Caco-2 (cell line): ENCODE data around the gene MRPL24. TPM values are rescaled to one million over a fixed set of nuclear protein-coding genes. Genes with fewer than 3 reads are reported as not detected.

Experiments used
- BruUV-seq: library from RNA; stranded (reverse); fragments of 400-500 nt; replicated peaks from 2 replicates; lab custom pipeline; 2021; lab: Mats Ljungman, UMichigan
- CTCF ChIA-PET: fragments of 300-600 bp; sonication (Branson Sonifier 250); formaldehyde crosslinking; loops from one replicate; lab custom pipeline; 2022; ENCODE audit warnings: antibody characterized with exemption; lab: Charles Lee
- POLR2A ChIA-PET: fragments of 300-600 bp; sonication (Branson Sonifier 250); formaldehyde crosslinking; loops from one replicate; lab custom pipeline; 2022; ENCODE audit warnings: antibody characterized with exemption; lab: Charles Lee
- DNase-seq, 2 experiments: peaks; one replicate each; pipeline versions ENCODE4 v3.0.0 to v3.0.0-alpha.2; 2020 to 2022
- H3K27me3 ChIP-seq: replicated peaks from 2 replicates; pipeline ENCODE4 v1.6.0; 2011; ENCODE audit warnings: low read length; ENCODE audit not compliant: control insufficient read depth, insufficient read depth
- H3K36me3 ChIP-seq: 2 replicates; pipeline ENCODE4 v1.5.1; 2011; ENCODE audit warnings: low read length; ENCODE audit not compliant: control insufficient read depth, insufficient read depth
- H3K4me1 ChIP-seq: fragments of 250-450 bp; sonication (Bioruptor Pico); 2 replicates; pipeline ENCODE4 v1.5.1; 2020; ENCODE audit warnings: mild to moderate bottlenecking
- H3K4me3 ChIP-seq: 2 replicates; pipeline ENCODE4 v1.5.1; 2011; ENCODE audit warnings: low read depth, mild to moderate bottlenecking, control low read depth, low read length
- H3K9me3 ChIP-seq: fragments of 250-450 bp; sonication (Bioruptor Pico); 2 replicates; pipeline ENCODE4 v1.5.1; 2020; ENCODE audit warnings: mild to moderate bottlenecking, moderate library complexity
- H3K27ac Mint-ChIP-seq: one replicate; pipeline ENCODE4 v1.8.0; 2022; ENCODE audit warnings: mixed read lengths; ENCODE audit not compliant: unreplicated experiment
- H3K27me3 Mint-ChIP-seq: one replicate; pipeline ENCODE4 v1.8.0; 2022; ENCODE audit warnings: mixed read lengths; ENCODE audit not compliant: insufficient read depth, unreplicated experiment
- H3K36me3 Mint-ChIP-seq: one replicate; pipeline ENCODE4 v1.8.0; 2022; ENCODE audit warnings: mild to moderate bottlenecking, mixed read lengths; ENCODE audit not compliant: insufficient read depth, unreplicated experiment
- H3K4me1 Mint-ChIP-seq: one replicate; pipeline ENCODE4 v1.8.0; 2022; ENCODE audit warnings: low read depth, mixed read lengths; ENCODE audit not compliant: unreplicated experiment
- H3K4me3 Mint-ChIP-seq: one replicate; pipeline ENCODE4 v1.8.0; 2022; ENCODE audit warnings: mild to moderate bottlenecking, moderate library complexity, mixed read lengths; ENCODE audit not compliant: unreplicated experiment
- H3K9me3 Mint-ChIP-seq: one replicate; pipeline ENCODE4 v1.8.0; 2022; ENCODE audit warnings: mixed read lengths; ENCODE audit not compliant: unreplicated experiment
- CTCF ChIP-seq, 2 experiments: fragments of 200-600 bp in 1 of 2; IDR thresholded peaks; 1 replicate in 1 of 2; 2 replicates in 1 of 2; pipeline versions ENCODE4 v1.5.1 to v1.8.0; 2011 to 2022; ENCODE audit warnings: antibody characterized with exemption in 1 of 2, control low read depth in 1 of 2, inconsistent platforms in 1 of 2, low read depth in 1 of 2, low read length in 1 of 2, mild to moderate bottlenecking in 1 of 2, moderate library complexity in 1 of 2; ENCODE audit not compliant: insufficient read depth in 1 of 2, severe bottlenecking in 1 of 2, unreplicated experiment in 1 of 2
- intact Hi-C: fragments of 100-400 bp; cut with micrococcal nuclease; formaldehyde crosslinking; loops from one replicate; pipeline ENCODE4 v1.10.0; 2022; ENCODE audit not compliant: unreplicated experiment
- total RNA-seq: library from RNA; stranded (reverse); gene quantifications from 2 replicates; pipeline ENCODE4 v1.2.3, GENCODE V29; 2022

Gene MRPL24
- total RNA-seq, 1 experiment from 2014 or later, result 52.6 TPM

- Histone ChIP-seq H3K36me3 (peaks cover 9% of the 10 kb centered on the region), H3K27me3 (no peaks in the 10 kb centered on the region), H3K4me3 (peak overlapping the region; percentile 62), H3K9me3 (no peaks in the 10 kb centered on the region), H3K4me1 (peaks cover 11% of the 10 kb centered on the region)
- Mint-ChIP-seq H3K36me3 (peaks cover 59% of the 10 kb centered on the region), H3K27me3 (no peaks in the 10 kb centered on the region), H3K27ac (peak overlapping the region; percentile 98), H3K4me1 (peaks cover 20% of the 10 kb centered on the region), H3K9me3 (no peaks in the 10 kb centered on the region), H3K4me3 (peak overlapping the region; percentile 100)
- ChIA-PET POLR2A (interaction anchor here (0.7 to 2.6 kb wide), 5 partner anchors 8 to 27 kb away, joined by 3 to 108 read pairs (median 26); partner anchors contain the start of genes HDGF, ISG20L2, METTL25B and PRCC), CTCF (interaction anchor here (1.2 to 2.2 kb wide), 6 partner anchors 11 to 188 kb away, joined by 3 to 32 read pairs (median 12); partner anchors contain the start of genes HDGF, ISG20L2 and METTL25B)
- TSS peak; percentile 5 for BruUV-seq
- intact Hi-C loops, result no loop called here
- TF ChIP-seq CTCF (IDR thresholded peaks at IDR 0.05; ENCODE audit: insufficient read depth in 1 of 2, low read depth in 1 of 2, low read length in 1 of 2, severe bottlenecking in 1 of 2, unreplicated experiment in 1 of 2), result no peak
- DNase-seq, result no peak
These were observed 599 bp downstream of the MRPL24 start for GRCh38 chr1:156740237-156740740.

GRCh38 chr1:156738916-156739315 is 2.0 kb downstream of the MRPL24 start:
- no peaks in the 10 kb centered on the region for H3K27me3 Mint-ChIP-seq
- no peak for DNase-seq
- peak overlapping the region; percentile 53 for H3K27ac Mint-ChIP-seq
- Histone ChIP-seq H3K9me3 (no peaks in the 10 kb centered on the region), H3K27me3 (no peaks in the 10 kb centered on the region), H3K4me3 (no peak overlapping the region), H3K4me1 (peaks cover 11% of the 10 kb centered on the region), H3K36me3 (peaks cover 5% of the 10 kb centered on the region)
- peaks cover 45% of the 10 kb centered on the region for H3K36me3 Mint-ChIP-seq
- no peak for TF ChIP-seq CTCF (IDR thresholded peaks at IDR 0.05; ENCODE audit: insufficient read depth in 1 of 2, low read depth in 1 of 2, low read length in 1 of 2, severe bottlenecking in 1 of 2, unreplicated experiment in 1 of 2)
- intact Hi-C loops, result no loop called here
- no TSS peak for BruUV-seq
- ChIA-PET POLR2A (interaction anchor here (1.0 kb wide), 1 partner anchor 11 kb away, joined by 4 read pairs; the partner anchor contains the start of genes ISG20L2 and METTL25B), CTCF (no interaction called here)
- no peak overlapping the region for H3K4me3 Mint-ChIP-seq
- H3K4me1 Mint-ChIP-seq, result peaks cover 18% of the 10 kb centered on the region
- no peaks in the 10 kb centered on the region for H3K9me3 Mint-ChIP-seq

DNA sequence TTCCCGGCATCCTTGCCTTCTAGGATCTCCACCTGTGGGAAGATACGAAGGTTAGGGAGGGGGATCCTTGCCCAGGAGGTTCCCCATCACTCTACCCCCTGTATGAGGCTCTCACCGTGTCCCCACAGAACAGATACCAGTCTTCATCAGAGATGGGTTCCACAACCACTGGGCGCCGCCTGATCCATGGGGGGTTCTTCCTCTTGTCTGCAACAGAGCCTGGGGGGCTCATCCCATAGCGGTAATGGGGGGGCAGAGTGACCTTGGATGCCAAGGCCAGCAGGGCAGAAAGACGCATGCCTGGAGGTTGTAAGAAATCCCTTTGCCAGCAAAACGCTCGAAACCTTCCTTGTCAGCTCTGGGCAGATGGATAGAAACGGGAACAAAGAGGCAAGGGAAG is 2.5 kb downstream of the MRPL24 start:
- H3K9me3 ChIP-seq, result no peaks in the 10 kb centered on the region
- peaks cover 11% of the 10 kb centered on the region for H3K4me1 ChIP-seq
- no peaks in the 10 kb centered on the region for H3K27me3 ChIP-seq
- ChIA-PET POLR2A (interaction anchor here (1.0 kb wide), 1 partner anchor 10 kb away, joined by 4 read pairs; the partner anchor contains the start of genes ISG20L2 and METTL25B), CTCF (no interaction called here)
- no peak overlapping the region for H3K4me3 ChIP-seq
- BruUV-seq, result no TSS peak
- peaks cover 14% of the 10 kb centered on the region for H3K4me1 Mint-ChIP-seq
- H3K27me3 Mint-ChIP-seq, result no peaks in the 10 kb centered on the region
- H3K36me3 ChIP-seq, result peaks cover 2% of the 10 kb centered on the region
- peaks cover 40% of the 10 kb centered on the region for H3K36me3 Mint-ChIP-seq
- intact Hi-C loops, result no loop called here
- DNase-seq, result no peak
- H3K4me3 Mint-ChIP-seq, result no peak overlapping the region
- no peaks in the 10 kb centered on the region for H3K9me3 Mint-ChIP-seq
- peak overlapping the region; percentile 53 for H3K27ac Mint-ChIP-seq
- no peak for TF ChIP-seq CTCF (IDR thresholded peaks at IDR 0.05; ENCODE audit: insufficient read depth in 1 of 2, low read depth in 1 of 2, low read length in 1 of 2, severe bottlenecking in 1 of 2, unreplicated experiment in 1 of 2)
